CD14-positive monocyte (primary cell): Measurements from ENCODE around the gene ZRANB1. TPM values are rescaled to one million over a fixed set of nuclear protein-coding genes. Genes with fewer than 3 reads are reported as not detected.

Experiments used
- DNase-seq, 3 donors: peaks; one replicate each; pipeline ENCODE4 v3.0.0-alpha.2; 2011 to 2022
- H2AFZ ChIP-seq: 2 replicates; pipeline ENCODE4 v1.6.0; 2012; ENCODE audit warnings: mild to moderate bottlenecking, low read depth, low read length, inconsistent platforms; ENCODE audit not compliant: insufficient read depth, poor library complexity, severe bottlenecking
- H3K27ac ChIP-seq, 2 donors: 1 replicate in 1 of 2; 2 replicates in 1 of 2; pipeline ENCODE4 v1.5.1; 2012 to 2013; ENCODE audit warnings: low read length in 2 of 2, control low read depth in 1 of 2, inconsistent platforms in 1 of 2, low read depth in 1 of 2, mild to moderate bottlenecking in 1 of 2
- H3K27me3 ChIP-seq, 2 donors: one replicate each; pipeline versions ENCODE4 v1.6.0 to v1.6.1; 2011 to 2013; ENCODE audit warnings: low read length in 2 of 2; ENCODE audit not compliant: control insufficient read depth in 2 of 2, insufficient read depth in 2 of 2
- H3K36me3 ChIP-seq, 2 donors: replicated peaks in 1 of 2; 1 replicate in 1 of 2; 2 replicates in 1 of 2; pipeline versions ENCODE4 v1.5.1 to v1.6.1; 2012 to 2013; ENCODE audit warnings: low read length in 2 of 2, control low read depth in 1 of 2, inconsistent platforms in 1 of 2, mild to moderate bottlenecking in 1 of 2; ENCODE audit not compliant: insufficient read depth in 2 of 2, control insufficient read depth in 1 of 2
- H3K4me1 ChIP-seq, 2 donors: 1 replicate in 1 of 2; 2 replicates in 1 of 2; pipeline versions ENCODE4 v1.5.1 to v1.6.1; 2012 to 2013; ENCODE audit warnings: low read length in 2 of 2, control low read depth in 1 of 2, inconsistent platforms in 1 of 2, mild to moderate bottlenecking in 1 of 2, moderate library complexity in 1 of 2; ENCODE audit not compliant: insufficient read depth in 2 of 2, control insufficient read depth in 1 of 2
- H3K4me2 ChIP-seq: replicated peaks from 2 replicates; pipeline ENCODE3; 2012; ENCODE audit warnings: low read length, moderate library complexity, mild to moderate bottlenecking; ENCODE audit not compliant: poor library complexity, severe bottlenecking; ENCODE audit errors: extremely low read depth
- H3K4me3 ChIP-seq, 3 experiments: fragments of 200-600 bp in 1 of 3; sonication (generic) in 1 of 3; replicated peaks in 1 of 3; 1 replicate in 2 of 3; 2 replicates in 1 of 3; pipeline ENCODE4 v1.5.1; 2011 to 2013; ENCODE audit warnings: low read length in 3 of 3, mild to moderate bottlenecking in 3 of 3, control low read depth in 2 of 3, low read depth in 2 of 3, inconsistent platforms in 1 of 3, moderate library complexity in 1 of 3
- H3K79me2 ChIP-seq: 2 replicates; pipeline ENCODE4 v1.6.0; 2012; ENCODE audit warnings: mild to moderate bottlenecking, control low read depth, inconsistent platforms, low read length, moderate library complexity; ENCODE audit not compliant: insufficient read depth
- H3K9ac ChIP-seq: 2 replicates; pipeline ENCODE4 v1.6.0; 2017; ENCODE audit warnings: low read length, mild to moderate bottlenecking; ENCODE audit not compliant: insufficient read depth, poor library complexity, severe bottlenecking
- H3K9me3 ChIP-seq, 2 donors: replicated peaks in 1 of 2; 1 replicate in 1 of 2; 2 replicates in 1 of 2; pipeline versions ENCODE4 v1.5.1 to v1.6.1; 2012 to 2013; ENCODE audit warnings: low read length in 2 of 2, control low read depth in 1 of 2; ENCODE audit not compliant: control insufficient read depth in 1 of 2, insufficient read depth in 1 of 2
- H4K20me1 ChIP-seq: 2 replicates; pipeline ENCODE4 v1.6.0; 2012; ENCODE audit warnings: mild to moderate bottlenecking, low read length, control low read depth, moderate library complexity; ENCODE audit not compliant: insufficient read depth
- H3K27ac Mint-ChIP-seq, 7 donors: one replicate each; pipeline ENCODE4 v1.8.0; 2020; ENCODE audit warnings: mild to moderate bottlenecking in 7 of 7, mixed read lengths in 7 of 7, moderate library complexity in 6 of 7, inconsistent platforms in 2 of 7
- H3K27me3 Mint-ChIP-seq, 3 donors: one replicate each; pipeline ENCODE4 v1.8.0; 2021 to 2022; ENCODE audit warnings: low read depth in 3 of 3, mild to moderate bottlenecking in 3 of 3, mixed read lengths in 3 of 3, moderate library complexity in 3 of 3, inconsistent platforms in 1 of 3
- H3K36me3 Mint-ChIP-seq, 2 donors: one replicate each; pipeline ENCODE4 v1.8.0; 2020; ENCODE audit warnings: mixed read lengths in 2 of 2, inconsistent platforms in 1 of 2, mild to moderate bottlenecking in 1 of 2
- H3K4me1 Mint-ChIP-seq: one replicate; pipeline ENCODE4 v1.8.0; 2020; ENCODE audit warnings: mild to moderate bottlenecking, mixed read lengths
- H3K4me3 Mint-ChIP-seq, 2 donors: one replicate each; pipeline ENCODE4 v1.8.0; 2020; ENCODE audit warnings: mild to moderate bottlenecking in 2 of 2, mixed read lengths in 2 of 2, moderate library complexity in 1 of 2
- H3K9me3 Mint-ChIP-seq, 7 donors: one replicate each; pipeline ENCODE4 v1.8.0; 2020 to 2022; ENCODE audit warnings: mixed read lengths in 7 of 7, mild to moderate bottlenecking in 6 of 7, moderate library complexity in 6 of 7, inconsistent platforms in 2 of 7
- CTCF ChIP-seq: fragments of 200-600 bp; IDR thresholded peaks from one replicate; pipeline ENCODE4 v1.8.0; 2022; ENCODE audit warnings: antibody characterized with exemption, mild to moderate bottlenecking
- WGBS: methylation state at CpG from one replicate; pipeline ENCODE4 v1.1.5; 2013; ENCODE audit warnings: missing lambda C conversion rate; ENCODE audit not compliant: insufficient coverage; 5-methylcytosine and 5-hydroxymethylcytosine counted together
- intact Hi-C, 2 donors: fragments of 100-400 bp; cut with micrococcal nuclease; formaldehyde crosslinking; loops; one replicate each; pipeline versions ENCODE4 v1.15.0 to v1.15.1; 2023
- polyA plus RNA-seq, 3 donors: library from polyadenylated mRNA; depleted of rRNA in 1 of 3; unstranded in 2 of 3; stranded (reverse) in 1 of 3; fragments of 300-500 nt in 2 of 3; fragments of >200 nt in 1 of 3; fragmentation: Illumina TruSeq in 2 of 3; gene quantifications; 1 replicate in 2 of 3; 2 replicates in 1 of 3; pipeline ENCODE4 v1.2.3, GENCODE V29; 2012 to 2021

ZRANB1 gene
- polyA plus RNA-seq, 3 donors, result 2.7 to 5.6 (median 3.1) TPM

- no peak for TF ChIP-seq CTCF
- Histone ChIP-seq H3K9ac (no peak overlapping the region), H3K79me2 (peaks cover 100% of the 10 kb centered on the region), H3K4me2 (no peak overlapping the region), H3K9me3 (no peaks in the 10 kb centered on the region), H3K4me1 (peaks cover 0 to 5% of the 10 kb centered on the region in 2 donors), H2AFZ (no peak overlapping the region), H3K4me3 (no peak overlapping the region), H4K20me1 (peaks cover 100% of the 10 kb centered on the region), H3K27ac (no peak overlapping the region), H3K27me3 (no peaks in the 10 kb centered on the region), H3K36me3 (peaks cover 38 to 84% of the 10 kb centered on the region in 2 donors)
- Mint-ChIP-seq H3K36me3 (peaks cover 43 to 78% of the 10 kb centered on the region in 2 donors), H3K4me1 (peaks cover 29% of the 10 kb centered on the region), H3K27ac (peak overlapping the region in 2 of 7 donors; percentile 26 to 38), H3K27me3 (no peaks in the 10 kb centered on the region), H3K9me3 (peaks cover 0 to 2% (median 0%) of the 10 kb centered on the region in 7 donors), H3K4me3 (no peak overlapping the region)
- 96% methylated on average over 11 of the region's 17 CpGs for WGBS
- intact Hi-C loops, result no loop called here
- no peak for DNase-seq
These were observed 78.5 kb downstream of the ZRANB1 start for GRCh38 chr10:125020386-125020785.

- H3K9ac ChIP-seq, result no peak overlapping the region
- H3K4me1 ChIP-seq, result peaks cover 0 to 5% of the 10 kb centered on the region in 2 donors
- H2AFZ ChIP-seq, result no peak overlapping the region
- peaks cover 100% of the 10 kb centered on the region for H3K79me2 ChIP-seq
- H3K9me3 ChIP-seq, result no peaks in the 10 kb centered on the region
- H3K27ac Mint-ChIP-seq, result peak overlapping the region in 3 of 7 donors; percentile 5 to 35 (median 26)
- peaks cover 29% of the 10 kb centered on the region for H3K4me1 Mint-ChIP-seq
- H3K4me3 ChIP-seq, result no peak overlapping the region
- intact Hi-C loops, result no loop called here
- DNase-seq, result no peak
- H3K36me3 Mint-ChIP-seq, result peaks cover 47 to 79% of the 10 kb centered on the region in 2 donors
- no peak overlapping the region for H3K4me2 ChIP-seq
- peaks cover 35 to 84% of the 10 kb centered on the region in 2 donors for H3K36me3 ChIP-seq
- no peak for TF ChIP-seq CTCF
- 97% methylated on average over 4 of the region's 9 CpGs for WGBS
- peaks cover 0 to 2% (median 0%) of the 10 kb centered on the region in 7 donors for H3K9me3 Mint-ChIP-seq
- no peaks in the 10 kb centered on the region for H3K27me3 Mint-ChIP-seq
- peaks cover 100% of the 10 kb centered on the region for H4K20me1 ChIP-seq
- H3K27me3 ChIP-seq, result no peaks in the 10 kb centered on the region
- no peak overlapping the region for H3K4me3 Mint-ChIP-seq
- no peak overlapping the region for H3K27ac ChIP-seq
These were observed 78.9 kb downstream of the ZRANB1 start for GRCh38 chr10:125020871-125021270.
